ENCODE measurements around the gene CSNK2A1. TPM values are rescaled to one million over a fixed set of nuclear protein-coding genes. Genes with fewer than 3 reads are reported as not detected.
A peak's percentile ranks its signal among the peaks of the same experiment; 100 is the strongest.

CSNK2A1 gene
- polyA plus RNA-seq, 1 donor from 2014 or later: 255 TPM

DNA sequence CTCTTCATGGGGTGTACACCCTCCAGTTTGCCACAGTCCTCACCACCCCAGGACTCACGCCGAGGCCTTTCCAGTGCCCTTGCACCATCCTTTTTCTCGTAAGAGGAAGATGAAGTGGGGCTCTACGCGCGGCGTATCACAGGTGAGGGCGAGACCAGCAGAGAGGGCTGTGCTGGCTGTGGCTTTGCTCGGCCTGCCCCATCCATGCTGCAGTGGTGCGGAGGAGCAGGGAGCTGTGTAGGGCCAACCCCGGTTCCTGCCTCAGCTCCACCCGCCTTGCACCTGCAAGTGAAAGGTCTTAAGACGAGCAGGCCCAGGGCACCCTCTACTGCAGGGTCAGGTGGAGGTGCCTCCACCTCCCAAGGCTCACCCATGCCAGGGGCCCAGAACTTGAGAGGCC, 111.4 kb downstream of the CSNK2A1 start:
- Histone ChIP-seq H3K9me3 (ENCODE audit: low read length) (no peaks in the 10 kb centered on the region), H3K79me2 (replicated peaks; ENCODE audit: insufficient read depth, low read length) (no peaks in the 10 kb centered on the region), H3F3A (ENCODE audit: insufficient read depth, low read length, poor library complexity, severe bottlenecking) (no peaks in the 10 kb centered on the region), H2AFZ (ENCODE audit: low read depth, low read length) (no peak overlapping the region), H3K9me2 (ENCODE audit: insufficient read depth, low read length) (no peaks in the 10 kb centered on the region), H3K27me3 (ENCODE audit: insufficient read depth, low read depth, low read length) (no peaks in the 10 kb centered on the region), H3K9ac (ENCODE audit: low read length) (no peak overlapping the region), H3K4me3 (ENCODE audit: low read length) (no peak overlapping the region), H3K27ac (ENCODE audit: low read length) (no peak overlapping the region), H3K36me3 (ENCODE audit: insufficient read depth, low read length) (peaks cover 6% of the 10 kb centered on the region), H4K20me1 (ENCODE audit: insufficient read depth) (no peaks in the 10 kb centered on the region), H3K4me2 (ENCODE audit: low read length) (no peak overlapping the region)
- TF ChIP-seq MXI1 (conservative IDR thresholded peaks at IDR 0.05; ENCODE audit: poor library complexity, severe bottlenecking): no peak
- no peak for TF ChIP-seq POLR2AphosphoS5 (IDR thresholded peaks at IDR 0.05)
- no peak for TF ChIP-seq REST (IDR thresholded peaks at IDR 0.05; ENCODE audit: borderline replicate concordance)
- TF ChIP-seq, protein P1, sequence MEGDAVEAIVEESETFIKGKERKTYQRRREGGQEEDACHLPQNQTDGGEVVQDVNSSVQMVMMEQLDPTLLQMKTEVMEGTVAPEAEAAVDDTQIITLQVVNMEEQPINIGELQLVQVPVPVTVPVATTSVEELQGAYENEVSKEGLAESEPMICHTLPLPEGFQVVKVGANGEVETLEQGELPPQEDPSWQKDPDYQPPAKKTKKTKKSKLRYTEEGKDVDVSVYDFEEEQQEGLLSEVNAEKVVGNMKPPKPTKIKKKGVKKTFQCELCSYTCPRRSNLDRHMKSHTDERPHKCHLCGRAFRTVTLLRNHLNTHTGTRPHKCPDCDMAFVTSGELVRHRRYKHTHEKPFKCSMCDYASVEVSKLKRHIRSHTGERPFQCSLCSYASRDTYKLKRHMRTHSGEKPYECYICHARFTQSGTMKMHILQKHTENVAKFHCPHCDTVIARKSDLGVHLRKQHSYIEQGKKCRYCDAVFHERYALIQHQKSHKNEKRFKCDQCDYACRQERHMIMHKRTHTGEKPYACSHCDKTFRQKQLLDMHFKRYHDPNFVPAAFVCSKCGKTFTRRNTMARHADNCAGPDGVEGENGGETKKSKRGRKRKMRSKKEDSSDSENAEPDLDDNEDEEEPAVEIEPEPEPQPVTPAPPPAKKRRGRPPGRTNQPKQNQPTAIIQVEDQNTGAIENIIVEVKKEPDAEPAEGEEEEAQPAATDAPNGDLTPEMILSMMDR (IDR thresholded peaks at IDR 0.05; ENCODE audit: poor library complexity, severe bottlenecking): no peak
- no peak for TF ChIP-seq EZH2 (IDR thresholded peaks at IDR 0.05; ENCODE audit: borderline replicate concordance, insufficient read depth, low read length, poor library complexity, severe bottlenecking)
- TF ChIP-seq RAD21 (conservative IDR thresholded peaks at IDR 0.05): no peak
- TF ChIP-seq EP300 (conservative IDR thresholded peaks at IDR 0.05; ENCODE audit: poor library complexity, severe bottlenecking): no peak
- TF ChIP-seq SMC3 (conservative IDR thresholded peaks at IDR 0.05; ENCODE audit: poor library complexity): no peak
- TF ChIP-seq TAF1 (IDR thresholded peaks at IDR 0.05; ENCODE audit: low read depth): no peak

DNA sequence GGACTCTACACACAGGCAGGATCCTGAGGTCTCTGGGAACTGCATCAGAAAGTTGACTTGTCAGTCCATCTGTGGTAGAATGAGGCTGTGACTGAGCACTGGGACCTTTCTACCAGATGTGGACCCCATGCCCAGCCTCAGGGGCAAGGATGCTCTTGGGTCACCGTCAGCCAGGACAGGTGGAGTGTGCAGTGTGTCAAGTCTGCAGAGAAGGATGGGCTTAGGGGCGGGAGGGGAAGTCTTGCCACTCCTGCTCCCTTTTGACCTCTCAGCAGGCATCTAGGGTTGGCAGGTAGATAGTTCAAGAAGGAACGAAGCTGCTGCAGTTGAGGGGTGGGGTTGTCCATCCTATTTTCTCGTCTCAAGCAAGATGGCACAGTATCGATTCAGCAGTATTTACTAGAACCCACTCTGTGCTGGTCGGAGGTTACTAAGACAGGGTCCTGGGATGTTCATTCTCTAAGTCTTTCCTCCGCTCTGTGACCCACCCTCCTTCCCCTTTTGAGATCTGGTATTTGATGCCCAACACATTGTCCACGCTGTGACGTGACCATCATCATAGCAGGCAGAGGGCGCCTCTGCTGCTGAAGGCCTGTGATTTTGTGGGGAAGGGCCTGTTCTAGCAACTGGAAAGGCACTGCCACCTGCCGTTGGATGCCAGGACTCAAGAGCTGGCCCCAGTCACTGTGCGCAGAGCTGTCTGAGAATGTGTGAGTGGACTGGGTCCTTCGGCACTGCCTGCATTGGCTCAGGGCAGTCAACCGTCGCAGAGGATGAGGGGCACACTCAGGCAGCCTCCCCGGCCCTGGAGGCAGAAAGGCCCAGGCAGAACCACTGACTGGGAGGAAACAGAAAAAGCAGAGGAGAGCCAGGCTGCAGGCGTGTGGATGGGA, 112.3 kb downstream of the CSNK2A1 start:
- Histone ChIP-seq H3K9me2 (ENCODE audit: insufficient read depth, low read length) (no peaks in the 10 kb centered on the region), H3K36me3 (ENCODE audit: insufficient read depth, low read length) (peaks cover 4% of the 10 kb centered on the region), H3F3A (ENCODE audit: insufficient read depth, low read length, poor library complexity, severe bottlenecking) (no peaks in the 10 kb centered on the region), H3K4me3 (ENCODE audit: low read length) (no peak overlapping the region), H3K9ac (ENCODE audit: low read length) (no peak overlapping the region), H3K4me2 (ENCODE audit: low read length) (no peak overlapping the region), H3K27me3 (ENCODE audit: insufficient read depth, low read depth, low read length) (no peaks in the 10 kb centered on the region), H3K27ac (ENCODE audit: low read length) (no peak overlapping the region), H3K79me2 (replicated peaks; ENCODE audit: insufficient read depth, low read length) (no peaks in the 10 kb centered on the region), H2AFZ (ENCODE audit: low read depth, low read length) (no peak overlapping the region), H3K9me3 (ENCODE audit: low read length) (no peaks in the 10 kb centered on the region), H4K20me1 (ENCODE audit: insufficient read depth) (no peaks in the 10 kb centered on the region)
- peak; percentile 64 for TF ChIP-seq RAD21 (conservative IDR thresholded peaks at IDR 0.05)
- no peak for TF ChIP-seq MXI1 (conservative IDR thresholded peaks at IDR 0.05; ENCODE audit: poor library complexity, severe bottlenecking)
- TF ChIP-seq TAF1 (IDR thresholded peaks at IDR 0.05; ENCODE audit: low read depth): no peak
- TF ChIP-seq, protein P1 (IDR thresholded peaks at IDR 0.05; ENCODE audit: poor library complexity, severe bottlenecking): peak; percentile 73
- TF ChIP-seq SMC3 (conservative IDR thresholded peaks at IDR 0.05; ENCODE audit: poor library complexity): peak; percentile 78
